Endothelial cell of umbilical vein (primary cell): ENCODE measurements around the gene TRIM41. TPM values are rescaled to one million over a fixed set of nuclear protein-coding genes. Genes with fewer than 3 reads are reported as not detected.

ENCODE experiments used
- BruUV-seq: library from RNA; stranded (reverse); fragments of 400-500 nt; replicated peaks from 2 replicates; lab custom pipeline; 2021; lab: Mats Ljungman, UMichigan
- CTCF ChIA-PET: fragments of 300-600, 350-600 bp; sonication (Branson Sonifier 250); formaldehyde crosslinking; loops from one replicate; lab custom pipeline; 2021; ENCODE audit warnings: antibody characterized with exemption, inconsistent platforms; lab: Charles Lee
- POLR2A ChIA-PET: fragments of 300-600, 350-600 bp; sonication (Branson Sonifier 250); formaldehyde crosslinking; loops from one replicate; lab custom pipeline; 2021; ENCODE audit warnings: antibody characterized with exemption, inconsistent platforms; lab: Charles Lee
- DNase-seq: peaks from one replicate; pipeline ENCODE4 v3.0.0-alpha.2; 2011; ENCODE audit warnings: low read depth, low spot score
- FAIRE-seq: peaks from 2 replicates; lab custom pipeline; 2011; peaks lifted over from hg19 to GRCh38; lab: Jason Lieb, UNC
- H2AFZ ChIP-seq: 2 replicates; pipeline ENCODE4 v1.6.0; 2012; ENCODE audit warnings: low read depth, low read length, control low read depth, inconsistent platforms
- H3K27ac ChIP-seq: 2 replicates; pipeline ENCODE4 v1.5.1; 2011; ENCODE audit warnings: low read depth, mild to moderate bottlenecking, control low read depth, low read length, moderate library complexity; ENCODE audit not compliant: insufficient read depth
- H3K27me3 ChIP-seq, 2 experiments: 2 replicates each; pipeline versions ENCODE4 v1.6.0 to v1.6.1; 2011; ENCODE audit warnings: low read length in 2 of 2, mixed read lengths in 1 of 2; ENCODE audit not compliant: control insufficient read depth in 2 of 2, insufficient read depth in 2 of 2
- H3K36me3 ChIP-seq, 2 experiments: 2 replicates in 1 of 2; 3 replicates in 1 of 2; pipeline ENCODE4 v1.5.1; 2011; ENCODE audit warnings: low read length in 2 of 2, mild to moderate bottlenecking in 1 of 2, moderate library complexity in 1 of 2; ENCODE audit not compliant: control insufficient read depth in 2 of 2, insufficient read depth in 2 of 2; ENCODE audit errors: extremely low read depth in 1 of 2
- H3K4me1 ChIP-seq: 3 replicates; pipeline ENCODE4 v1.5.1; 2011; ENCODE audit warnings: mild to moderate bottlenecking, low read length; ENCODE audit not compliant: control insufficient read depth, insufficient read depth; ENCODE audit errors: extremely low read depth
- H3K4me2 ChIP-seq: 2 replicates; pipeline ENCODE4 v1.6.1; 2011; ENCODE audit warnings: low read length, control low read depth, mixed read lengths; ENCODE audit not compliant: insufficient read depth
- H3K4me3 ChIP-seq, 3 experiments: fragments of 200-600 bp in 1 of 3; sonication (generic), shearing (Covaris generic) in 1 of 3; replicated peaks in 1 of 3; 2 replicates each; pipeline ENCODE4 v1.5.1; 2011 to 2016; ENCODE audit warnings: control low read depth in 3 of 3, low read length in 3 of 3, mild to moderate bottlenecking in 2 of 3, inconsistent platforms in 1 of 3, low read depth in 1 of 3, moderate library complexity in 1 of 3; ENCODE audit not compliant: insufficient read depth in 1 of 3
- H3K79me2 ChIP-seq: 2 replicates; pipeline ENCODE4 v1.6.0; 2012; ENCODE audit warnings: low read length, inconsistent platforms; ENCODE audit not compliant: control insufficient read depth, insufficient read depth
- H3K9ac ChIP-seq: replicated peaks from 2 replicates; pipeline ENCODE3; 2011; ENCODE audit warnings: low read length, control low read depth; ENCODE audit not compliant: insufficient read depth; ENCODE audit errors: extremely low read depth
- H3K9me1 ChIP-seq: replicated peaks from 3 replicates; pipeline ENCODE4 v1.6.0; 2011; ENCODE audit warnings: mild to moderate bottlenecking, low read length; ENCODE audit not compliant: control insufficient read depth, insufficient read depth; ENCODE audit errors: extremely low read depth
- H3K9me3 ChIP-seq: replicated peaks from 2 replicates; pipeline ENCODE4 v1.5.1; 2012; ENCODE audit warnings: low read length, inconsistent platforms; ENCODE audit not compliant: control insufficient read depth, insufficient read depth
- H4K20me1 ChIP-seq: replicated peaks from 2 replicates; pipeline ENCODE3; 2011; ENCODE audit warnings: mild to moderate bottlenecking, low read length; ENCODE audit not compliant: control insufficient read depth, insufficient read depth; ENCODE audit errors: extremely low read depth
- CTCF ChIP-seq, 2 donors: IDR thresholded peaks; 1 replicate in 1 of 2; 2 replicates in 1 of 2; pipeline ENCODE4 v1.5.1; 2011; ENCODE audit warnings: low read length in 2 of 2, mild to moderate bottlenecking in 2 of 2, moderate library complexity in 2 of 2, control low read depth in 1 of 2, inconsistent platforms in 1 of 2, low read depth in 1 of 2; ENCODE audit not compliant: insufficient read depth in 1 of 2; ENCODE audit errors: extremely low read depth in 1 of 2
- EZH2 ChIP-seq: IDR thresholded peaks from 2 replicates; pipeline ENCODE4 v1.6.1; 2012; ENCODE audit warnings: borderline replicate concordance, low read depth, mild to moderate bottlenecking, moderate library complexity, low read length, inconsistent platforms; ENCODE audit not compliant: severe bottlenecking
- FOS ChIP-seq: IDR thresholded peaks from 2 replicates; pipeline ENCODE4 v1.6.1; 2011; ENCODE audit warnings: mild to moderate bottlenecking, low read length, moderate library complexity, borderline replicate concordance; ENCODE audit not compliant: insufficient read depth
- MAX ChIP-seq: IDR thresholded peaks from 2 replicates; pipeline ENCODE4 v1.6.1; 2011; ENCODE audit not compliant: insufficient read depth, insufficient read length
- POLR2A ChIP-seq: IDR thresholded peaks from 2 replicates; pipeline ENCODE4 v1.6.1; 2012; ENCODE audit warnings: low read depth, mild to moderate bottlenecking, control low read depth, low read length
- POLR2AphosphoS5 ChIP-seq: IDR thresholded peaks from 2 replicates; pipeline ENCODE4 v1.6.1; 2012; ENCODE audit warnings: low read depth, mild to moderate bottlenecking, control low read depth, low read length, moderate library complexity; ENCODE audit not compliant: insufficient read depth
- dilution Hi-C: fragments of 300-500 bp; cut with MboI; formaldehyde crosslinking; loops from one replicate; pipeline ENCODE4 v1.15.0; 2019; ENCODE audit warnings: low sequenced_read_pairs; ENCODE audit not compliant: extremely low pct_ligation_motif_present
- intact Hi-C: fragments of 100-400 bp; cut with micrococcal nuclease; formaldehyde crosslinking; loops from one replicate; pipeline ENCODE4 v1.10.0; 2022
- polyA plus RNA-seq, 4 experiments: library from polyadenylated mRNA; depleted of rRNA in 3 of 4; stranded (reverse) in 3 of 4; unstranded in 1 of 4; fragments of >200 nt; gene quantifications; 2 replicates each; pipeline versions ENCODE4 v1.2.1 to v1.2.3, GENCODE V29; 2011 to 2012; ENCODE audit warnings: missing spikeins in 1 of 4
- total RNA-seq: library from RNA; stranded (reverse); gene quantifications from 2 replicates; pipeline ENCODE4 v1.2.3, GENCODE V29; 2021

Gene TRIM41
- total and polyA plus RNA-seq, 2 donors (not counting 3 experiments of a cell fraction or from before 2014, with no cell fraction given), result 11.2 to 19.9 TPM

- peak overlapping the region; percentile 23 for H3K27ac ChIP-seq
- intact Hi-C loops (loop anchor here (1.0 kb wide), 4 partner anchors 15 to 53 kb away; partner anchors contain the start of gene TRIM41), dilution Hi-C loops (no loop called here)
- H3K4me3 ChIP-seq, result peak overlapping the region; percentile 73 to 91 (median 86)
- DNase-seq (peak; percentile 97), FAIRE-seq (peak; percentile 87)
- H3K9me3 ChIP-seq, result no peaks in the 10 kb centered on the region
- H2AFZ ChIP-seq, result peak overlapping the region; percentile 96
- H3K36me3 ChIP-seq, result no peaks in the 10 kb centered on the region
- no peaks in the 10 kb centered on the region for H3K27me3 ChIP-seq
- H3K4me1 ChIP-seq, result peaks cover 18% of the 10 kb centered on the region
- TF ChIP-seq FOS, result no peak
- peak; percentile 73 for TF ChIP-seq POLR2AphosphoS5
- no peak for TF ChIP-seq EZH2
- TF ChIP-seq POLR2A, result peak; percentile 93
- ChIA-PET POLR2A (interaction anchor here (0.5 to 1.8 kb wide), 5 partner anchors 13 to 1369 kb away, joined by 3 to 11 read pairs (median 5); partner anchors contain the start of gene RACK1), CTCF (interaction anchor here (0.8 to 10.2 kb wide), 5 partner anchors 13 to 70 kb away, joined by 3 to 95 read pairs (median 3); partner anchors contain the start of genes TRIM52 and TRIM7)
- no peaks in the 10 kb centered on the region for H4K20me1 ChIP-seq
- peak overlapping the region; percentile 71 for H3K9ac ChIP-seq
- BruUV-seq, result no TSS peak
- H3K9me1 ChIP-seq, result no peaks in the 10 kb centered on the region
- no peaks in the 10 kb centered on the region for H3K79me2 ChIP-seq
- peak overlapping the region; percentile 79 for H3K4me2 ChIP-seq
Measured at GRCh38 chr5:181191526-181192336, 31.4 kb upstream of the TRIM41 start.

- peak overlapping the region; percentile 90 for H2AFZ ChIP-seq
- no peak for DNase-seq
Measured at GRCh38 chr5:181192337-181193046, 30.6 kb upstream of the TRIM41 start.

More at GRCh38 chr5:181192337-181193046, 30.6 kb upstream of the TRIM41 start:
- Histone ChIP-seq H3K9me1 (no peaks in the 10 kb centered on the region), H3K27ac (no peak overlapping the region), H4K20me1 (no peaks in the 10 kb centered on the region), H3K4me1 (peaks cover 18% of the 10 kb centered on the region), H3K4me2 (peak overlapping the region; percentile 37), H3K27me3 (no peaks in the 10 kb centered on the region), H3K9me3 (no peaks in the 10 kb centered on the region), H3K36me3 (no peaks in the 10 kb centered on the region), H3K79me2 (no peaks in the 10 kb centered on the region), H3K4me3 (peak overlapping the region; percentile 71 to 91 (median 73)), H3K9ac (peak overlapping the region; percentile 71)
- intact Hi-C loops, result no loop called here
- BruUV-seq, result no TSS peak
- POLR2A ChIA-PET, result interaction anchor here (1.0 to 1.8 kb wide), 2 partner anchors 12 to 15 kb away, joined by 5 to 11 read pairs; no protein-coding TSS in a partner anchor
- dilution Hi-C loops, result no loop called here
- no peak for FAIRE-seq
- CTCF ChIA-PET, result interaction anchor here (1.0 to 10.2 kb wide), 4 partner anchors 12 to 69 kb away, joined by 3 to 95 read pairs (median 4); partner anchors contain the start of genes TRIM52 and TRIM7
- TF ChIP-seq FOS, result no peak
- no peak for TF ChIP-seq MAX
- TF ChIP-seq CTCF (IDR thresholded peaks at IDR 0.05; ENCODE audit: extremely low read depth in 1 of 2, insufficient read depth in 1 of 2, low read depth in 1 of 2, low read length in 2 of 2), result no peak
